ENCODE results near the gene ITPRIPL1.

The ITPRIPL1 gene

GRCh38 chr2:96323849-96324248 lies 1.3 kb upstream of the ITPRIPL1 start:
- DNase-seq = no peak

- no peak for DNase-seq
Measured at GRCh38 chr2:96324721-96325040, 436 bp upstream of the ITPRIPL1 start.

GRCh38 chr2:96325884-96326255 lies 753 bp downstream of the ITPRIPL1 start:
- DNase-seq = peak; percentile 44

GRCh38 chr2:96326564-96326963 lies 1.4 kb downstream of the ITPRIPL1 start:
- no peak for DNase-seq

GRCh38 chr2:96326990-96327820 lies 2.1 kb downstream of the ITPRIPL1 start:
- no peak for DNase-seq

- DNase-seq = no peak
Measured at GRCh38 chr2:96329456-96329855, 4.3 kb downstream of the ITPRIPL1 start.

- DNase-seq = no peak
Measured at GRCh38 chr2:96329874-96330273, 4.8 kb downstream of the ITPRIPL1 start.

- no peak for DNase-seq
Measured at GRCh38 chr2:96330407-96330806, 5.3 kb downstream of the ITPRIPL1 start.

GRCh38 chr2:96333708-96334107 lies 8.6 kb downstream of the ITPRIPL1 start:
- no peak for DNase-seq

- DNase-seq = no peak
Measured at GRCh38 chr2:96336104-96336775, 11.1 kb downstream of the ITPRIPL1 start.

GRCh38 chr2:96336873-96337272 lies 11.8 kb downstream of the ITPRIPL1 start:
- DNase-seq = no peak

- DNase-seq = no peak
Measured at GRCh38 chr2:96340493-96341414, 15.6 kb downstream of the ITPRIPL1 start.

GRCh38 chr2:96341641-96342040 lies 16.5 kb downstream of the ITPRIPL1 start:
- no peak for DNase-seq

GRCh38 chr2:96342085-96342484 lies 17.0 kb downstream of the ITPRIPL1 start:
- DNase-seq = no peak

GRCh38 chr2:96344011-96344410 lies 18.9 kb downstream of the ITPRIPL1 start:
- DNase-seq = no peak

GRCh38 chr2:96345438-96345837 lies 20.3 kb downstream of the ITPRIPL1 start:
- DNase-seq = no peak

- no peak for DNase-seq
Measured at GRCh38 chr2:96345868-96346462, 20.8 kb downstream of the ITPRIPL1 start.

GRCh38 chr2:96347395-96347794 lies 22.3 kb downstream of the ITPRIPL1 start:
- DNase-seq = no peak

GRCh38 chr2:96353032-96353561 lies 28.0 kb downstream of the ITPRIPL1 start:
- DNase-seq = no peak

- no peak for DNase-seq
Measured at GRCh38 chr2:96353606-96354101, 28.5 kb downstream of the ITPRIPL1 start.

- no peak for DNase-seq
Measured at GRCh38 chr2:96354492-96354891, 29.4 kb downstream of the ITPRIPL1 start.

- DNase-seq = no peak
Measured at GRCh38 chr2:96356889-96357288, 31.8 kb downstream of the ITPRIPL1 start.

- no peak for DNase-seq
Measured at GRCh38 chr2:96359310-96359709, 34.2 kb downstream of the ITPRIPL1 start.

Data from retina (tissue), 1 donor.